Smooth muscle cell (in vitro differentiated cells): Measurements from ENCODE around the gene ZSWIM8. TPM values are rescaled to one million over a fixed set of nuclear protein-coding genes. Genes with fewer than 3 reads are reported as not detected.
"Not testable (repeated sequence)": the region's sequence is repeated elsewhere in the genome, so short reads cannot be mapped to it uniquely, and the experiment has no call there.

Experiments used
- DNase-seq: peaks from one replicate; lab custom pipeline; 2025; ENCODE audit not compliant: unreplicated experiment; lab: John Stamatoyannopoulos, UW
- H2AFZ ChIP-seq: fragments of 200-600 bp; sonication (generic); 2 replicates; pipeline ENCODE4 v1.6.0; 2016; ENCODE audit warnings: antibody characterized with exemption, low read depth, mild to moderate bottlenecking
- H3F3A ChIP-seq: fragments of 200-600 bp; sonication (generic); 2 replicates; pipeline ENCODE4 v1.6.0; 2017; ENCODE audit warnings: antibody characterized with exemption, low read depth
- H3K27ac ChIP-seq: fragments of 200-600 bp; sonication (generic); 2 replicates; pipeline ENCODE4 v1.5.1; 2016; ENCODE audit warnings: low read depth, mild to moderate bottlenecking
- H3K27me3 ChIP-seq: fragments of 200-600 bp; sonication (generic); 2 replicates; pipeline ENCODE4 v1.6.1; 2016; ENCODE audit warnings: low read depth, mild to moderate bottlenecking
- H3K36me3 ChIP-seq: fragments of 200-600 bp; sonication (generic); 2 replicates; pipeline ENCODE4 v1.5.1; 2016; ENCODE audit warnings: low read depth
- H3K4me1 ChIP-seq: fragments of 200-600 bp; sonication (generic); 2 replicates; pipeline ENCODE4 v1.5.1; 2016; ENCODE audit warnings: low read depth
- H3K4me2 ChIP-seq: fragments of 200-600 bp; sonication (generic); 2 replicates; pipeline ENCODE4 v1.6.0; 2016; ENCODE audit warnings: mild to moderate bottlenecking
- H3K4me3 ChIP-seq: fragments of 200-600 bp; sonication (generic); 2 replicates; pipeline ENCODE4 v1.5.1; 2016; ENCODE audit warnings: mild to moderate bottlenecking
- H3K79me2 ChIP-seq: fragments of 200-600 bp; sonication (generic); 2 replicates; pipeline ENCODE4 v1.6.0; 2016; ENCODE audit warnings: low read depth, mild to moderate bottlenecking
- H3K9ac ChIP-seq: fragments of 200-600 bp; sonication (generic); 2 replicates; pipeline ENCODE4 v1.6.0; 2016; ENCODE audit warnings: low read depth
- H3K9me3 ChIP-seq: fragments of 200-600 bp; sonication (generic); replicated peaks from 2 replicates; pipeline ENCODE4 v1.5.1; 2016; ENCODE audit warnings: low read depth
- H4K20me1 ChIP-seq: fragments of 200-600 bp; sonication (generic); 2 replicates; pipeline ENCODE4 v1.6.0; 2016; ENCODE audit warnings: low read depth
- CTCF ChIP-seq: fragments of 200-600 bp; sonication (generic); IDR thresholded peaks from 2 replicates; pipeline ENCODE4 v1.5.1; 2017; ENCODE audit warnings: borderline replicate concordance, mild to moderate bottlenecking, antibody characterized with exemption; ENCODE audit not compliant: insufficient read depth, poor library complexity, severe bottlenecking
- WGBS: methylation state at CpG from one replicate; pipeline ENCODE4 v1.1.7; 2016; ENCODE audit warnings: low lambda C conversion rate; 5-methylcytosine and 5-hydroxymethylcytosine counted together
- polyA plus RNA-seq: library from polyadenylated mRNA; unstranded; fragments of >200 nt; fragmentation: Nextera tagmentation; extraction: Ambion mirVana; gene quantifications from 2 replicates; pipeline ENCODE4 v1.2.1, GENCODE V29; 2016
- total RNA-seq: library from RNA; depleted of rRNA; stranded (reverse); fragments of >200 nt; gene quantifications from 2 replicates; pipeline ENCODE4 v1.2.3, GENCODE V29; 2014

ZSWIM8 gene
- total and polyA plus RNA-seq, 2 experiments from 2014 or later, result 48.3 to 83.9 TPM

- Histone ChIP-seq H2AFZ (no peak overlapping the region), H3K9ac (no peak overlapping the region), H4K20me1 (no peaks in the 10 kb centered on the region), H3K9me3 (no peaks in the 10 kb centered on the region), H3K4me2 (no peak overlapping the region), H3K36me3 (no peaks in the 10 kb centered on the region), H3K27me3 (no peaks in the 10 kb centered on the region), H3K27ac (no peak overlapping the region), H3K79me2 (no peaks in the 10 kb centered on the region), H3K4me1 (no peaks in the 10 kb centered on the region), H3K4me3 (no peak overlapping the region), H3F3A (no peaks in the 10 kb centered on the region)
- no peak for TF ChIP-seq CTCF
- 84% methylated on average over 6 of the region's 6 CpGs for WGBS
- DNase-seq, result no peak
Observed at GRCh38 chr10:73828161-73828560, 42.8 kb downstream of the ZSWIM8 start.

DNA sequence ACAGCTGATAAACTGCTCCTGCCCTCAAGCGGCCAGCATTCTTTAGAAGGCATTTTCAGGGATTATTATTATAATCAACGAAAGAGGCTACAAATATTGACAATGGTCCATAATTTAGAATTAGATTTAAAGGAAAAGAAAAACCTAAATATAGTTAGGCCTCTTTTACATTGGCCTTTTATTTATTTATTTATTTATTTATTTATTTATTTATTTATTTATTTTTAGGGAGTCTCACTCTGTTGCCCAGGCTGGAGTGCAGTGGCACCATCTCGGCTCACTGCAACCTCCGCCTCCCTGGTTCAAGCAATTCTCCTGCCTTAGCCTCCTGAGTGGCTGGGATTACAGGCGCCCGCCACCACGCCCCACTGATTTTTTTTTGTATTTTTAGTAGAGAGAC lies 43.7 kb downstream of the ZSWIM8 start:
- H3F3A ChIP-seq, H3K4me2 ChIP-seq, H2AFZ ChIP-seq, H3K27ac ChIP-seq, H4K20me1 ChIP-seq, H3K9ac ChIP-seq, H3K36me3 ChIP-seq, H3K27me3 ChIP-seq, H3K79me2 ChIP-seq, DNase-seq, H3K4me3 ChIP-seq, H3K4me1 ChIP-seq, H3K9me3 ChIP-seq: not testable (repeated sequence)
- WGBS, result 97% methylated on average over 7 of the region's 7 CpGs

GRCh38 chr10:73836427-73836980 lies 51.1 kb downstream of the ZSWIM8 start:
- no peak overlapping the region for H3K27ac ChIP-seq
- no peaks in the 10 kb centered on the region for H3K36me3 ChIP-seq
- H3K9me3 ChIP-seq, result no peaks in the 10 kb centered on the region
- H3K4me1 ChIP-seq, result peaks cover 2% of the 10 kb centered on the region
- no peaks in the 10 kb centered on the region for H4K20me1 ChIP-seq
- no peaks in the 10 kb centered on the region for H3F3A ChIP-seq
- DNase-seq, result no peak
- H3K4me3 ChIP-seq, result no peak overlapping the region
- H3K79me2 ChIP-seq, result no peaks in the 10 kb centered on the region
- 96% methylated on average over 11 of the region's 11 CpGs for WGBS
- no peaks in the 10 kb centered on the region for H3K27me3 ChIP-seq
- H2AFZ ChIP-seq, result no peak overlapping the region
- TF ChIP-seq CTCF, result no peak
- H3K4me2 ChIP-seq, result no peak overlapping the region
- H3K9ac ChIP-seq, result no peak overlapping the region

DNA sequence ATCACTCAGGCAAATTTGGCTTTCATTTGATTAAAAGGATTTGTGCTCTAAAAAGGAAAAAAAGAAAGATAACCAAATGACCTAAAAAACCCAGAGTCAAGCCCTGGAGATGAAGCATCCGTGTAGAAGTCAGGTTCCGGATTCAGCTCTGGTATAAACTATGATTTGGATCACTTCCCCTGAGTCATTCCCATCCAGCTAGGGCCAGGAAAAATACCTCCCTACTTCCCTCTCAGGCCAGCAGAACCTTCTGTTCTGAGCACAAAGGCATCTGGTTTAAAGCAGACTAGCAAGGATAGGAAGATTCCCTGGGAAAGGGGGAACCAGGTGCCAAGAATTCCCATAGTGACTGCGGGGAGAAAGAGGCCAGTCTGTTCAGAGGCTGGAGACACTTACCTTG lies 51.7 kb downstream of the ZSWIM8 start:
- Histone ChIP-seq H3K36me3 (no peaks in the 10 kb centered on the region), H3K27me3 (no peaks in the 10 kb centered on the region), H3K27ac (no peak overlapping the region), H3F3A (no peaks in the 10 kb centered on the region), H4K20me1 (no peaks in the 10 kb centered on the region), H3K79me2 (no peaks in the 10 kb centered on the region), H3K4me1 (peaks cover 6% of the 10 kb centered on the region), H3K4me2 (no peak overlapping the region), H3K4me3 (no peak overlapping the region), H3K9ac (no peak overlapping the region), H3K9me3 (no peaks in the 10 kb centered on the region), H2AFZ (no peak overlapping the region)
- no peak for TF ChIP-seq CTCF
- DNase-seq, result no peak
- 95% methylated on average over 3 of the region's 3 CpGs for WGBS
